ENCODE results near the gene TMPRSS7. TPM values are rescaled to one million over a fixed set of nuclear protein-coding genes. Genes with fewer than 3 reads are reported as not detected.

TMPRSS7 gene
- total and polyA plus RNA-seq, 2 of the 8 experiments (the other 6 are each of a cell fraction or from before 2014, with no cell fraction given) = not detected

- TF ChIP-seq, protein P1, sequence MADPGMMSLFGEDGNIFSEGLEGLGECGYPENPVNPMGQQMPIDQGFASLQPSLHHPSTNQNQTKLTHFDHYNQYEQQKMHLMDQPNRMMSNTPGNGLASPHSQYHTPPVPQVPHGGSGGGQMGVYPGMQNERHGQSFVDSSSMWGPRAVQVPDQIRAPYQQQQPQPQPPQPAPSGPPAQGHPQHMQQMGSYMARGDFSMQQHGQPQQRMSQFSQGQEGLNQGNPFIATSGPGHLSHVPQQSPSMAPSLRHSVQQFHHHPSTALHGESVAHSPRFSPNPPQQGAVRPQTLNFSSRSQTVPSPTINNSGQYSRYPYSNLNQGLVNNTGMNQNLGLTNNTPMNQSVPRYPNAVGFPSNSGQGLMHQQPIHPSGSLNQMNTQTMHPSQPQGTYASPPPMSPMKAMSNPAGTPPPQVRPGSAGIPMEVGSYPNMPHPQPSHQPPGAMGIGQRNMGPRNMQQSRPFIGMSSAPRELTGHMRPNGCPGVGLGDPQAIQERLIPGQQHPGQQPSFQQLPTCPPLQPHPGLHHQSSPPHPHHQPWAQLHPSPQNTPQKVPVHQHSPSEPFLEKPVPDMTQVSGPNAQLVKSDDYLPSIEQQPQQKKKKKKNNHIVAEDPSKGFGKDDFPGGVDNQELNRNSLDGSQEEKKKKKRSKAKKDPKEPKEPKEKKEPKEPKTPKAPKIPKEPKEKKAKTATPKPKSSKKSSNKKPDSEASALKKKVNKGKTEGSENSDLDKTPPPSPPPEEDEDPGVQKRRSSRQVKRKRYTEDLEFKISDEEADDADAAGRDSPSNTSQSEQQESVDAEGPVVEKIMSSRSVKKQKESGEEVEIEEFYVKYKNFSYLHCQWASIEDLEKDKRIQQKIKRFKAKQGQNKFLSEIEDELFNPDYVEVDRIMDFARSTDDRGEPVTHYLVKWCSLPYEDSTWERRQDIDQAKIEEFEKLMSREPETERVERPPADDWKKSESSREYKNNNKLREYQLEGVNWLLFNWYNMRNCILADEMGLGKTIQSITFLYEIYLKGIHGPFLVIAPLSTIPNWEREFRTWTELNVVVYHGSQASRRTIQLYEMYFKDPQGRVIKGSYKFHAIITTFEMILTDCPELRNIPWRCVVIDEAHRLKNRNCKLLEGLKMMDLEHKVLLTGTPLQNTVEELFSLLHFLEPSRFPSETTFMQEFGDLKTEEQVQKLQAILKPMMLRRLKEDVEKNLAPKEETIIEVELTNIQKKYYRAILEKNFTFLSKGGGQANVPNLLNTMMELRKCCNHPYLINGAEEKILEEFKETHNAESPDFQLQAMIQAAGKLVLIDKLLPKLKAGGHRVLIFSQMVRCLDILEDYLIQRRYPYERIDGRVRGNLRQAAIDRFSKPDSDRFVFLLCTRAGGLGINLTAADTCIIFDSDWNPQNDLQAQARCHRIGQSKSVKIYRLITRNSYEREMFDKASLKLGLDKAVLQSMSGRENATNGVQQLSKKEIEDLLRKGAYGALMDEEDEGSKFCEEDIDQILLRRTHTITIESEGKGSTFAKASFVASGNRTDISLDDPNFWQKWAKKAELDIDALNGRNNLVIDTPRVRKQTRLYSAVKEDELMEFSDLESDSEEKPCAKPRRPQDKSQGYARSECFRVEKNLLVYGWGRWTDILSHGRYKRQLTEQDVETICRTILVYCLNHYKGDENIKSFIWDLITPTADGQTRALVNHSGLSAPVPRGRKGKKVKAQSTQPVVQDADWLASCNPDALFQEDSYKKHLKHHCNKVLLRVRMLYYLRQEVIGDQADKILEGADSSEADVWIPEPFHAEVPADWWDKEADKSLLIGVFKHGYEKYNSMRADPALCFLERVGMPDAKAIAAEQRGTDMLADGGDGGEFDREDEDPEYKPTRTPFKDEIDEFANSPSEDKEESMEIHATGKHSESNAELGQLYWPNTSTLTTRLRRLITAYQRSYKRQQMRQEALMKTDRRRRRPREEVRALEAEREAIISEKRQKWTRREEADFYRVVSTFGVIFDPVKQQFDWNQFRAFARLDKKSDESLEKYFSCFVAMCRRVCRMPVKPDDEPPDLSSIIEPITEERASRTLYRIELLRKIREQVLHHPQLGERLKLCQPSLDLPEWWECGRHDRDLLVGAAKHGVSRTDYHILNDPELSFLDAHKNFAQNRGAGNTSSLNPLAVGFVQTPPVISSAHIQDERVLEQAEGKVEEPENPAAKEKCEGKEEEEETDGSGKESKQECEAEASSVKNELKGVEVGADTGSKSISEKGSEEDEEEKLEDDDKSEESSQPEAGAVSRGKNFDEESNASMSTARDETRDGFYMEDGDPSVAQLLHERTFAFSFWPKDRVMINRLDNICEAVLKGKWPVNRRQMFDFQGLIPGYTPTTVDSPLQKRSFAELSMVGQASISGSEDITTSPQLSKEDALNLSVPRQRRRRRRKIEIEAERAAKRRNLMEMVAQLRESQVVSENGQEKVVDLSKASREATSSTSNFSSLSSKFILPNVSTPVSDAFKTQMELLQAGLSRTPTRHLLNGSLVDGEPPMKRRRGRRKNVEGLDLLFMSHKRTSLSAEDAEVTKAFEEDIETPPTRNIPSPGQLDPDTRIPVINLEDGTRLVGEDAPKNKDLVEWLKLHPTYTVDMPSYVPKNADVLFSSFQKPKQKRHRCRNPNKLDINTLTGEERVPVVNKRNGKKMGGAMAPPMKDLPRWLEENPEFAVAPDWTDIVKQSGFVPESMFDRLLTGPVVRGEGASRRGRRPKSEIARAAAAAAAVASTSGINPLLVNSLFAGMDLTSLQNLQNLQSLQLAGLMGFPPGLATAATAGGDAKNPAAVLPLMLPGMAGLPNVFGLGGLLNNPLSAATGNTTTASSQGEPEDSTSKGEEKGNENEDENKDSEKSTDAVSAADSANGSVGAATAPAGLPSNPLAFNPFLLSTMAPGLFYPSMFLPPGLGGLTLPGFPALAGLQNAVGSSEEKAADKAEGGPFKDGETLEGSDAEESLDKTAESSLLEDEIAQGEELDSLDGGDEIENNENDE (IDR thresholded peaks at IDR 0.05; ENCODE audit: insufficient replicate concordance, low read length) = no peak
- TF ChIP-seq SUZ12 (IDR thresholded peaks at IDR 0.05; ENCODE audit: low read length) = no peak
- no peak for TF ChIP-seq EP300 (IDR thresholded peaks at IDR 0.05; ENCODE audit: borderline replicate concordance in 1 of 2, low read depth in 2 of 2, low read length in 2 of 2)
- no peak for TF ChIP-seq RNF2 (IDR thresholded peaks at IDR 0.05; ENCODE audit: borderline replicate concordance, low read depth, low read length, missing control alignments, poor library complexity, severe bottlenecking)
- TF ChIP-seq CEBPB (IDR thresholded peaks at IDR 0.05; ENCODE audit: low read depth, low read length) = no peak
- no peak for TF ChIP-seq BCL11A (IDR thresholded peaks at IDR 0.05; ENCODE audit: low read depth in 2 of 2, low read length in 2 of 2)
- TF ChIP-seq KDM1A (IDR thresholded peaks at IDR 0.05; ENCODE audit: borderline replicate concordance, low read length) = no peak
- TF ChIP-seq SIRT6 (IDR thresholded peaks at IDR 0.05; ENCODE audit: low read length) = no peak
- TF ChIP-seq KDM4A (IDR thresholded peaks at IDR 0.05; ENCODE audit: low read depth, low read length, severe bottlenecking) = no peak
- TF ChIP-seq, protein P2, sequence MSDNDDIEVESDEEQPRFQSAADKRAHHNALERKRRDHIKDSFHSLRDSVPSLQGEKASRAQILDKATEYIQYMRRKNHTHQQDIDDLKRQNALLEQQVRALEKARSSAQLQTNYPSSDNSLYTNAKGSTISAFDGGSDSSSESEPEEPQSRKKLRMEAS (IDR thresholded peaks at IDR 0.05) = no peak
- no peak for TF ChIP-seq CTBP2 (IDR thresholded peaks at IDR 0.05; ENCODE audit: borderline replicate concordance, insufficient read depth, insufficient read length, low read length)
Observed at GRCh38 chr3:111986800-111987199, 47.7 kb upstream of the TMPRSS7 start (continued).
